ENCODE measurements around the gene TMEM62. TPM values are rescaled to one million over a fixed set of nuclear protein-coding genes. Genes with fewer than 3 reads are reported as not detected.

TMEM62 gene
- total and polyA plus RNA-seq, 9 of the 15 experiments (the other 6 are each of a cell fraction or from before 2014, with no cell fraction given): 4.4 to 16.6 (median 11.1) TPM

GRCh38 chr15:43133430-43134156 lies at the start of gene TMEM62 (continued):
- peak; percentile 35; the same call in 1 of the 2 replicates for TF ChIP-seq HDAC8 (tag; IDR thresholded peaks at IDR 0.05)
- peak; percentile 83 for TF ChIP-seq GABPA (tag; conservative IDR thresholded peaks at IDR 0.05; ENCODE audit: low read depth)
- 0 out of 4 replicates have a peak, but pooled peaks of 1 of the 2 experiments have one; percentile 9 for TF ChIP-seq ZMIZ1 (IDR thresholded peaks at IDR 0.05; ENCODE audit: low read depth in 2 of 2, low read length in 2 of 2)
- peak; percentile 57 for TF ChIP-seq RBM22 (IDR thresholded peaks at IDR 0.05; ENCODE audit: low read depth, low read length, poor library complexity, severe bottlenecking)
- TF ChIP-seq JUNB (CRISPR knock-in tag; conservative IDR thresholded peaks at IDR 0.05): no peak
- TF ChIP-seq FOS (IDR thresholded peaks at IDR 0.05; ENCODE audit: extremely low read depth, insufficient read length): no peak
- no peak for TF ChIP-seq MTA2 (IDR thresholded peaks at IDR 0.05; ENCODE audit: low read depth)

Data from K562 (cell line).